Measurements from ENCODE around the gene OR51B4.

GRCh38 chr11:5351208-5351607 is 49.5 kb upstream of the OR51B4 start, which contains the start of gene OR51B6:
- no peak for TF ChIP-seq MTA3 (CRISPR knock-in tag; IDR thresholded peaks at IDR 0.05)
- TF ChIP-seq MXI1 (IDR thresholded peaks at IDR 0.05; ENCODE audit: borderline replicate concordance, low read depth, low read length), result no peak
- TF ChIP-seq CTCF (CRISPR knock-in tag; IDR thresholded peaks at IDR 0.05), result no peak
- TF ChIP-seq SMARCC2 (IDR thresholded peaks at IDR 0.05), result no peak
- no peak for TF ChIP-seq ELF1 (CRISPR knock-in tag; IDR thresholded peaks at IDR 0.05)
- TF ChIP-seq ZSCAN12 (CRISPR knock-in tag; IDR thresholded peaks at IDR 0.05), result no peak
- TF ChIP-seq CHD4 (IDR thresholded peaks at IDR 0.05; ENCODE audit: borderline replicate concordance, low read length), result no peak
- TF ChIP-seq MTF1 (CRISPR knock-in tag; IDR thresholded peaks at IDR 0.05), result no peak
- TF ChIP-seq PAWR (CRISPR knock-in tag; IDR thresholded peaks at IDR 0.05; ENCODE audit: borderline replicate concordance), result no peak
- no peak for TF ChIP-seq ZBTB8A (CRISPR knock-in tag; IDR thresholded peaks at IDR 0.05; ENCODE audit: borderline replicate concordance, low read depth)

Measured in HepG2 (cell line).